T-helper 1 cell (primary cell): ENCODE results near the gene RIPOR1.
A peak's percentile ranks its signal among the peaks of the same experiment; 100 is the strongest.
"Not testable (repeated sequence)": the region's sequence is repeated elsewhere in the genome, so short reads cannot be mapped to it uniquely, and the experiment has no call there.

Source experiments
- DNase-seq, 5 donors: peaks; one replicate each; pipeline ENCODE4 v3.0.0-alpha.2; 2012 to 2020

The RIPOR1 gene

GRCh38 chr16:67517661-67518423 lies 10.8 kb upstream of the RIPOR1 start:
- DNase-seq = no peak

- no peak for DNase-seq
Observed at GRCh38 chr16:67518676-67519075, 10.0 kb upstream of the RIPOR1 start.

GRCh38 chr16:67519242-67519641 lies 9.4 kb upstream of the RIPOR1 start:
- DNase-seq = no peak

GRCh38 chr16:67521095-67521804 lies 7.4 kb upstream of the RIPOR1 start:
- DNase-seq = peak; percentile 90 to 99 (median 95)

GRCh38 chr16:67525176-67525860 lies 3.3 kb upstream of the RIPOR1 start:
- DNase-seq = no peak

GRCh38 chr16:67526149-67526791 lies 2.4 kb upstream of the RIPOR1 start:
- no peak for DNase-seq

- DNase-seq = peak in 1 of 5 donors; percentile 20
Observed at GRCh38 chr16:67528870-67529581, 397 bp downstream of the RIPOR1 start.

GRCh38 chr16:67529582-67530012 lies 968 bp downstream of the RIPOR1 start:
- no peak for DNase-seq

- DNase-seq = no peak
Observed at GRCh38 chr16:67530013-67530939, 1.6 kb downstream of the RIPOR1 start.

- no peak for DNase-seq
Observed at GRCh38 chr16:67531247-67531646, 2.6 kb downstream of the RIPOR1 start.

- DNase-seq = no peak
Observed at GRCh38 chr16:67533024-67533560, 4.5 kb downstream of the RIPOR1 start.

GRCh38 chr16:67533987-67534386 lies 5.4 kb downstream of the RIPOR1 start:
- DNase-seq = not testable (repeated sequence)

- DNase-seq = no peak
Observed at GRCh38 chr16:67534431-67534830, 5.8 kb downstream of the RIPOR1 start.

- no peak for DNase-seq
Observed at GRCh38 chr16:67535201-67535600, 6.6 kb downstream of the RIPOR1 start.

- peak in 3 of 5 donors; percentile 36 to 58 (median 37) for DNase-seq
Observed at GRCh38 chr16:67537270-67537635, 8.6 kb downstream of the RIPOR1 start.

- DNase-seq = peak; percentile 58 to 81 (median 69)
Observed at GRCh38 chr16:67537636-67538591, 9.3 kb downstream of the RIPOR1 start.

GRCh38 chr16:67538666-67539101 lies 10.1 kb downstream of the RIPOR1 start:
- DNase-seq = no peak

- no peak for DNase-seq
Observed at GRCh38 chr16:67539271-67539670, 10.6 kb downstream of the RIPOR1 start.
